ENCODE results near the gene HOXB3.

The HOXB3 gene

GRCh38 chr17:48548523-48549280, 41.3 kb downstream of the HOXB3 start:
- no peak for TF ChIP-seq CTCF (IDR thresholded peaks at IDR 0.05; ENCODE audit: extremely low read depth, missing control alignments)
- DNase-seq (ENCODE audit: low spot score), result no peak

- no peak for TF ChIP-seq CTCF (IDR thresholded peaks at IDR 0.05; ENCODE audit: extremely low read depth, missing control alignments)
- DNase-seq (ENCODE audit: low spot score), result no peak
These were observed 42.1 kb downstream of the HOXB3 start for GRCh38 chr17:48547808-48548522.

DNA sequence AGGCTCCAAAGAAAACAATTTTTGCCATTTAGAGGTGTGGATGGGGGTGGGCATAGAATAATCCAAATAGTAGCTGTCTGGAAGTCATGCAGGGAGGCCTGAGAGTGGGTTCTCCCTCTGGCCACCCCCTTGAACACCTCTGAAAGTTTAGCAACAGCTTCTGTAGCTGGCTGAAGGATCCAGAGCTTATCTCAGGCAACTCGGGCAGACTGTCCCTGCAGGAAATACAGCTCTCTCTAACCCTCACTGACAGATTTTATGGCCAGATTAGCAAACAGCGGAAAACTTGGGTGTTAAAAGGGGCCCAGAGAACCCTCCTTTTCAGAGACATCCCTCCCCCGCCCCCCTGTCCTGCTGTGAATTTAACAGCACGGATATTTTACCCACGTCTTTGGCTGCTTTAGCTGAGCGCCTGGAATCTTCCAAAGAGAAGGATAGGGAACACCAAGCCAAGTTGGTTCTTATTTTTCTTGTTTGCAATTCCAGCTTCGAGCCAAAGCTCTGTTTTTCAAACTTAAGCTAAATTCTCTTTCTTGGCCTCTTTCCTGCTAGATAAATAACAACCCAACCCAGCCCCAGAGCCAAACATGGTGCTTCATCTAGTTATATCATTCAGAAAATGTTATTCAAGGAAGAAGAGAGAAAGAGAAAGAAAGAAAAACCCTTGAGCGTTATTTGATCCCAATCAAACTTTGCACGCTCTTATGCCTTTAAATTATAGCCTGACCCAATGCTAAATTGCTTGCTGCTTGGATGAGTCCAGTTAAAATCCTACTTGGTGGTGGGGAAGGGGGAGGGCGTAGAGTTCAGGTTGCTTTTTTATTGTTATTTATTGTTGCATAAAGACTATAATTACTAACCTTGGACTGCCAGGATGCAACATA, 42.9 kb downstream of the HOXB3 start:
- no peak for DNase-seq (ENCODE audit: low spot score)

DNA sequence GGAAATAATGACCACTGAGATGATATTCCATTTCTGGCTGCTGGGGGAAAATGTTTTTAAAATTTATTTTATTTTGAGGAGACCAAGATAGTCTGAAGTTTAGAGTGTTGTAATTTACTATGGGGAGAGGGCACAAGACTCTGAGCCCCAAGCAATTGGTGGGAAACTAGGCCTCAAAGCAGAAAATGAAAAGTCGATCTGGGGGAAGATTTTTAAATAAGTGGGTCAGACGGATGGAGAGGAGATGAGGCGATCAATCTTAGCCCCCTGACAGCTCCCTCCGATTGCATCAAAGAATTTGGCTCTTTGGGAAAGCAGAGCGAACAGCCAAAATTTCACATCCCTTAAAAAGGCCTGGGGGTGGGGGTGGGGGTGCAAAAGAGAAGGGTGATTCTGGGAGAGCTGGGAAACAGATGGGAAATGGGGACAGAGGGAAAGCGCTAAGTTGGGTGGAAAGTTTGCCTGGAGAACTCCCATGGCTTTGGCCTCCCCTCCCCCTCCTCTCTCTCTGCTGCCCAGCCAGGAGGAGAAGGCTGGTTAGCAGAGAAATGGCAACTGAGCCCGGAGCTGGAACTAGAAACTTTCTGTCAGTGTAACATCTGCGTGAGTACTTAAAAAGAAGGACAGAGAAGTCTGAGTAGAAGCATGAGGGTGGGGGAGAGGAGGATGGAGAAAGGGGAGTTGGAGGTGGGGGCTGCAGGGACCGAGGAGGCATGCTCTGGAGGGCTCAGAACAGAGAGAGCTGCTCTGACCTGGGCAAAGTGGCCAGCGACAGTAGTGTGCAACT, 43.7 kb downstream of the HOXB3 start:
- no peak for DNase-seq (ENCODE audit: low spot score)
- TF ChIP-seq CTCF (IDR thresholded peaks at IDR 0.05; ENCODE audit: extremely low read depth, missing control alignments), result no peak

More for the DNA sequence above, 42.9 kb downstream of the HOXB3 start:
- TF ChIP-seq CTCF (IDR thresholded peaks at IDR 0.05; ENCODE audit: extremely low read depth, missing control alignments), result no peak

- no peak for DNase-seq (ENCODE audit: low spot score)
- TF ChIP-seq CTCF (IDR thresholded peaks at IDR 0.05; ENCODE audit: extremely low read depth, missing control alignments), result no peak
These were observed 44.5 kb downstream of the HOXB3 start for GRCh38 chr17:48545539-48545938.

GRCh38 chr17:48545022-48545375, 45.0 kb downstream of the HOXB3 start, which contains the start of gene HOXB2:
TSS of gene HOXB2 (minus strand) at chr17:48545109. CDS start at chr17:48544911, 198 bp downstream.
- no peak for TF ChIP-seq CTCF (IDR thresholded peaks at IDR 0.05; ENCODE audit: extremely low read depth, missing control alignments)
- DNase-seq (ENCODE audit: low spot score), result no peak
